Ascending aorta (tissue), 2 donors: Measurements from ENCODE around the gene BMPER. TPM values are rescaled to one million over a fixed set of nuclear protein-coding genes. Genes with fewer than 3 reads are reported as not detected.

Experiments
- DNase-seq, 2 donors: peaks; one replicate each; pipeline ENCODE4 v3.0.0-alpha.2; 2019; ENCODE audit warnings: low spot score in 2 of 2
- H3K27ac ChIP-seq, 2 donors: fragments of 200-600 bp; sonication (generic); one replicate each; pipeline ENCODE4 v1.5.1; 2016 to 2017; ENCODE audit warnings: mild to moderate bottlenecking in 1 of 2
- H3K27me3 ChIP-seq: fragments of 200-600 bp; sonication (generic); one replicate; pipeline ENCODE4 v1.5.1; 2017
- H3K36me3 ChIP-seq, 2 donors: fragments of 200-600 bp; sonication (generic); one replicate each; pipeline ENCODE4 v1.5.1; 2016
- H3K4me1 ChIP-seq, 2 donors: fragments of 200-600 bp; sonication (generic); one replicate each; pipeline ENCODE4 v1.5.1; 2016 to 2017; ENCODE audit warnings: mild to moderate bottlenecking in 1 of 2
- H3K4me3 ChIP-seq, 2 donors: fragments of 200-600 bp; sonication (generic); one replicate each; pipeline ENCODE4 v1.5.1; 2016 to 2017; ENCODE audit warnings: mild to moderate bottlenecking in 1 of 2
- H3K9me3 ChIP-seq, 2 donors: fragments of 200-600 bp; sonication (generic); one replicate each; pipeline ENCODE4 v1.5.1; 2016
- intact Hi-C: fragments of 100-400 bp; cut with DNase I; formaldehyde crosslinking; loops from one replicate; pipeline ENCODE4 v1.15.1; 2023
- total RNA-seq: library from RNA; depleted of rRNA; stranded (reverse); fragments of >200 nt; gene quantifications from one replicate; pipeline ENCODE4 v1.1.0, GENCODE V29; 2016
- TF ChIP-seq, protein P1 (sequence below), 3 experiments: fragments of 200-600 bp in 2 of 3; fragments of 450-650 bp in 1 of 3; sonication (generic) in 2 of 3; IDR thresholded peaks; one replicate each; pipeline ENCODE4 v1.5.1; 2016 to 2019; ENCODE audit warnings: antibody characterized with exemption in 3 of 3, mild to moderate bottlenecking in 1 of 3, moderate library complexity in 1 of 3

The BMPER gene
- total RNA-seq, 1 donor from 2014 or later: not detected

GRCh38 chr7:34041707-34042106, 136.4 kb downstream of the BMPER start:
- intact Hi-C loops: no loop called here
- no peaks in the 10 kb centered on the region for H3K36me3 ChIP-seq
- DNase-seq: no peak
- H3K4me1 ChIP-seq: no peaks in the 10 kb centered on the region
- no peaks in the 10 kb centered on the region for H3K9me3 ChIP-seq
- no peaks in the 10 kb centered on the region for H3K27me3 ChIP-seq
- H3K4me3 ChIP-seq: no peak overlapping the region
- TF ChIP-seq, protein P1, sequence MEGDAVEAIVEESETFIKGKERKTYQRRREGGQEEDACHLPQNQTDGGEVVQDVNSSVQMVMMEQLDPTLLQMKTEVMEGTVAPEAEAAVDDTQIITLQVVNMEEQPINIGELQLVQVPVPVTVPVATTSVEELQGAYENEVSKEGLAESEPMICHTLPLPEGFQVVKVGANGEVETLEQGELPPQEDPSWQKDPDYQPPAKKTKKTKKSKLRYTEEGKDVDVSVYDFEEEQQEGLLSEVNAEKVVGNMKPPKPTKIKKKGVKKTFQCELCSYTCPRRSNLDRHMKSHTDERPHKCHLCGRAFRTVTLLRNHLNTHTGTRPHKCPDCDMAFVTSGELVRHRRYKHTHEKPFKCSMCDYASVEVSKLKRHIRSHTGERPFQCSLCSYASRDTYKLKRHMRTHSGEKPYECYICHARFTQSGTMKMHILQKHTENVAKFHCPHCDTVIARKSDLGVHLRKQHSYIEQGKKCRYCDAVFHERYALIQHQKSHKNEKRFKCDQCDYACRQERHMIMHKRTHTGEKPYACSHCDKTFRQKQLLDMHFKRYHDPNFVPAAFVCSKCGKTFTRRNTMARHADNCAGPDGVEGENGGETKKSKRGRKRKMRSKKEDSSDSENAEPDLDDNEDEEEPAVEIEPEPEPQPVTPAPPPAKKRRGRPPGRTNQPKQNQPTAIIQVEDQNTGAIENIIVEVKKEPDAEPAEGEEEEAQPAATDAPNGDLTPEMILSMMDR (IDR thresholded peaks at IDR 0.05): no peak
- H3K27ac ChIP-seq: no peak overlapping the region

- no peak overlapping the region for H3K27ac ChIP-seq
- no peaks in the 10 kb centered on the region for H3K9me3 ChIP-seq
- H3K4me1 ChIP-seq: no peaks in the 10 kb centered on the region
- intact Hi-C loops: no loop called here
- H3K36me3 ChIP-seq: no peaks in the 10 kb centered on the region
- no peak for DNase-seq
- TF ChIP-seq, protein P1 (IDR thresholded peaks at IDR 0.05): no peak
- H3K4me3 ChIP-seq: no peak overlapping the region
- no peaks in the 10 kb centered on the region for H3K27me3 ChIP-seq
Measured at GRCh38 chr7:34042406-34042805, 137.1 kb downstream of the BMPER start.

- no peaks in the 10 kb centered on the region for H3K36me3 ChIP-seq
- no peaks in the 10 kb centered on the region for H3K4me1 ChIP-seq
- no peaks in the 10 kb centered on the region for H3K27me3 ChIP-seq
- intact Hi-C loops: no loop called here
- H3K9me3 ChIP-seq: no peaks in the 10 kb centered on the region
- no peak overlapping the region for H3K27ac ChIP-seq
- no peak for DNase-seq
- H3K4me3 ChIP-seq: no peak overlapping the region
- TF ChIP-seq, protein P1 (IDR thresholded peaks at IDR 0.05): no peak
Measured at GRCh38 chr7:34043461-34044305, 138.3 kb downstream of the BMPER start.

GRCh38 chr7:34044306-34044643, 138.9 kb downstream of the BMPER start:
- H3K4me3 ChIP-seq: no peak overlapping the region
- TF ChIP-seq, protein P1 (IDR thresholded peaks at IDR 0.05): no peak
- no peaks in the 10 kb centered on the region for H3K27me3 ChIP-seq
- H3K36me3 ChIP-seq: no peaks in the 10 kb centered on the region
- no peaks in the 10 kb centered on the region for H3K4me1 ChIP-seq
- no peaks in the 10 kb centered on the region for H3K9me3 ChIP-seq
- DNase-seq: no peak
- intact Hi-C loops: no loop called here
- no peak overlapping the region for H3K27ac ChIP-seq

- DNase-seq: no peak
- H3K27ac ChIP-seq: no peak overlapping the region
- H3K4me3 ChIP-seq: no peak overlapping the region
- H3K27me3 ChIP-seq: no peaks in the 10 kb centered on the region
- H3K9me3 ChIP-seq: no peaks in the 10 kb centered on the region
- H3K36me3 ChIP-seq: no peaks in the 10 kb centered on the region
- no peaks in the 10 kb centered on the region for H3K4me1 ChIP-seq
- TF ChIP-seq, protein P1 (IDR thresholded peaks at IDR 0.05): no peak
- intact Hi-C loops: no loop called here
Measured at GRCh38 chr7:34044734-34045353, 139.5 kb downstream of the BMPER start.
